Adrenal gland (tissue), 12 donors: ENCODE data around the gene IFIT1B. TPM values are rescaled to one million over a fixed set of nuclear protein-coding genes. Genes with fewer than 3 reads are reported as not detected.
A peak's percentile ranks its signal among the peaks of the same experiment; 100 is the strongest.

Experiments used
- DNase-seq, 7 donors: peaks; one replicate each; pipeline ENCODE4 v3.0.0-alpha.2; 2019 to 2020
- H3K27ac ChIP-seq, 5 donors: fragments of 200-600 bp; sonication (generic) in 4 of 5; 1 replicate in 3 of 5; 2 replicates in 2 of 5; pipeline versions ENCODE4 v1.5.1 to v1.8.0; 2016 to 2020; ENCODE audit warnings: mild to moderate bottlenecking in 1 of 5
- H3K27me3 ChIP-seq: fragments of 200-600 bp; 2 replicates; pipeline ENCODE4 v1.8.0; 2021
- H3K36me3 ChIP-seq, 2 donors: fragments of 200-600 bp; replicated peaks in 1 of 2; 1 replicate in 1 of 2; 2 replicates in 1 of 2; pipeline versions ENCODE4 v1.5.1 to v1.8.0; 2018 to 2022
- H3K4me1 ChIP-seq, 2 donors: fragments of 200-600 bp; replicated peaks in 1 of 2; 1 replicate in 1 of 2; 2 replicates in 1 of 2; pipeline versions ENCODE4 v1.5.1 to v1.8.0; 2018 to 2021
- H3K4me3 ChIP-seq, 4 donors: fragments of 200-600 bp; sonication (generic) in 3 of 4; one replicate each; pipeline ENCODE4 v1.5.1; 2016 to 2018
- H3K9me3 ChIP-seq, 3 donors: fragments of 200-600 bp; sonication (generic) in 1 of 3; replicated peaks in 1 of 3; 1 replicate in 2 of 3; 2 replicates in 1 of 3; pipeline versions ENCODE4 v1.5.1 to v1.8.0; 2016 to 2021
- POLR2A ChIP-seq, 2 donors: fragments of 450-650 bp; IDR thresholded peaks; one replicate each; pipeline ENCODE4 v1.6.1; 2017; ENCODE audit warnings: antibody characterized with exemption in 2 of 2, mild to moderate bottlenecking in 2 of 2, moderate library complexity in 1 of 2
- WGBS, 4 donors: extraction: QIAGEN DNeasy Blood & Tissue Kit in 2 of 4; methylation state at CpG; one replicate each; pipeline versions ENCODE4 v1.1.5 to v1.1.7; 2013 to 2017; 5-methylcytosine and 5-hydroxymethylcytosine counted together
- intact Hi-C, 2 donors: fragments of 100-400 bp; cut with DNase I; formaldehyde crosslinking; loops; one replicate each; pipeline versions ENCODE4 v1.14.1 to v1.15.0; 2022 to 2023
- polyA plus RNA-seq, 3 donors: library from polyadenylated mRNA; stranded (reverse); fragments of 200-250 nt in 2 of 3; fragments of 350-450 nt in 1 of 3; fragmentation: Illumina TruSeq in 1 of 3; extraction: RNeasy Lipid Tissue Mini Kit (QIAGEN cat#74804) in 1 of 3; gene quantifications; one replicate each; pipeline ENCODE4 v1.2.3, GENCODE V29; 2013 to 2014
- total RNA-seq, 9 donors: library from RNA; depleted of rRNA in 4 of 9; stranded (reverse); fragments of >200 nt in 4 of 9; fragments of 120-200 nt in 1 of 9; fragmentation: NEBNext Ultra II Directional in 1 of 9; extraction: Animal tissue kit (Norgen Biotek cat#: 25700) in 1 of 9; gene quantifications; one replicate each; pipeline versions ENCODE4 v1.1.0 to v1.2.4, GENCODE V29; 2013 to 2023
- TF ChIP-seq, protein P1 (sequence below), 6 experiments: fragments of 450-650 bp in 4 of 6; fragments of 200-600 bp in 2 of 6; sonication (generic) in 1 of 6; IDR thresholded peaks; 1 replicate in 5 of 6; 2 replicates in 1 of 6; pipeline versions ENCODE4 v1.5.1 to v1.8.0; 2016 to 2021; ENCODE audit warnings: antibody characterized with exemption in 6 of 6, mild to moderate bottlenecking in 2 of 6, moderate library complexity in 1 of 6
- donor health status: healthy with polysubstance abuse.
- donor health status: Bipolar disorder and iron deficiency.
- donor health status: DM: yes; HTN: yes; CAD: no.
- donor health status: DM: no; HTN: no; CAD: no.
- donor health status: DM: no; HTN: no; CAD: no.
- donor health status: DM: yes; HTN: yes; CAD: no.

IFIT1B gene
- total and polyA plus RNA-seq, 12 donors: 0.07 to 1.7 (median 0.23) TPM; not detected in 8

DNA sequence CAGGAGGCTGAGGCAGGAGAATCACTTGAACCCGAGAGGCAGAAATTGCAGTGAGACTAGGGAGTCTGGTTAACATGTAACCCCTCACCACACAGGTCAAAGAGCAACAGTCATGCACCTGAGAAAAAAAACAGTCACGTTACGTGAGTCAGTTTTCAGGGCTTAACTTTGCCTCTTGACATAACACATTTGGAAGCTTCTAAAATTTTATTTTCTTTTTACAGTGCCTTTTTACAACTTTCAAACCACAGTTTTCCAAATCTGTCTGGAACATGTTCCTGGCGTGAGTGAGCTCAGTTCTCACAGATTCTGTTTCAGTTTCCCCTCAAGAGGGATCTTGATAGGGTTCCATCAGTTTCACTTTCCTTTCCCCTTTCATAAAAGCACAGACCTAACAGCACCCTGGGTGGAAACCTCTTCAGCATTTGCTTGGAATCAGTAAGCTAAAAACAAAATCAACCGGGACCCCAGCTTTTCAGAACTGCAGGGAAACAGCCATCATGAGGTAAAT is 45.7 kb upstream of the IFIT1B start:
- Histone ChIP-seq H3K27me3 (no peaks in the 10 kb centered on the region), H3K4me1 (peaks cover 36 to 62% of the 10 kb centered on the region in 2 donors), H3K36me3 (no peaks in the 10 kb centered on the region), H3K4me3 (peak overlapping the region in 1 of 4 donors; percentile 44), H3K27ac (peak overlapping the region; percentile 6 to 77 (median 75)), H3K9me3 (no peaks in the 10 kb centered on the region)
- no peak for TF ChIP-seq POLR2A (IDR thresholded peaks at IDR 0.05)
- TF ChIP-seq, protein P1, sequence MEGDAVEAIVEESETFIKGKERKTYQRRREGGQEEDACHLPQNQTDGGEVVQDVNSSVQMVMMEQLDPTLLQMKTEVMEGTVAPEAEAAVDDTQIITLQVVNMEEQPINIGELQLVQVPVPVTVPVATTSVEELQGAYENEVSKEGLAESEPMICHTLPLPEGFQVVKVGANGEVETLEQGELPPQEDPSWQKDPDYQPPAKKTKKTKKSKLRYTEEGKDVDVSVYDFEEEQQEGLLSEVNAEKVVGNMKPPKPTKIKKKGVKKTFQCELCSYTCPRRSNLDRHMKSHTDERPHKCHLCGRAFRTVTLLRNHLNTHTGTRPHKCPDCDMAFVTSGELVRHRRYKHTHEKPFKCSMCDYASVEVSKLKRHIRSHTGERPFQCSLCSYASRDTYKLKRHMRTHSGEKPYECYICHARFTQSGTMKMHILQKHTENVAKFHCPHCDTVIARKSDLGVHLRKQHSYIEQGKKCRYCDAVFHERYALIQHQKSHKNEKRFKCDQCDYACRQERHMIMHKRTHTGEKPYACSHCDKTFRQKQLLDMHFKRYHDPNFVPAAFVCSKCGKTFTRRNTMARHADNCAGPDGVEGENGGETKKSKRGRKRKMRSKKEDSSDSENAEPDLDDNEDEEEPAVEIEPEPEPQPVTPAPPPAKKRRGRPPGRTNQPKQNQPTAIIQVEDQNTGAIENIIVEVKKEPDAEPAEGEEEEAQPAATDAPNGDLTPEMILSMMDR (IDR thresholded peaks at IDR 0.05): no peak
- 9 to 18% (median 12%) methylated on average over 4 to 5 of the region's 5 CpGs for WGBS, 4 donors
- intact Hi-C loops: no loop called here
- DNase-seq: peak in 1 of 7 donors; percentile 35

DNA sequence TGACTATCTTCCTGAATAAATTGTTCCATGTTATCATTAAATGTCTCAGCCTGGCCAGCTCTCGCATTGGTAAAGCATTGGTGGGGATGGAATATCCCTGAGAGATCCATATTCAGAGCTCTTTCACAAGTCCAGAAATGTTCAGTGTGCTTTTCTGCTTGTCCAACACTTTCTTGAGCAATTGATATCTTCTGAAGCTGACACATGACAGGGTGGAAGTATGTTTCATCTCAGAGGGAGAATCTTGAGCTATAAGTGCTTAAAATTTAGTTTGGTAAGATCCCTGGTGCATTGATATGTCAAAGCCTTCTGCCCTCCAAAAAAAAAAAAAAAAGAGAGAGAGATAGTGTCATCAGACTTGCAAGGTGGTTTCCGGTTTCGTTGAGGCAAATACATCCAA is 42.6 kb upstream of the IFIT1B start:
- no peaks in the 10 kb centered on the region for H3K9me3 ChIP-seq
- no peak overlapping the region for H3K27ac ChIP-seq
- H3K36me3 ChIP-seq: peaks cover 0 to 9% of the 10 kb centered on the region in 2 donors
- H3K4me3 ChIP-seq: no peak overlapping the region
- peaks cover 22 to 41% of the 10 kb centered on the region in 2 donors for H3K4me1 ChIP-seq
- TF ChIP-seq POLR2A (IDR thresholded peaks at IDR 0.05): no peak
- DNase-seq: no peak
- intact Hi-C loops: no loop called here
- WGBS, 4 donors: 93 to 95% (median 95%) methylated on average over 3 of the region's 3 CpGs
- no peaks in the 10 kb centered on the region for H3K27me3 ChIP-seq

- H3K36me3 ChIP-seq: peaks cover 0 to 9% of the 10 kb centered on the region in 2 donors
- DNase-seq: no peak
- intact Hi-C loops: no loop called here
- WGBS, 4 donors: 70 to 87% (median 80%) methylated on average over 3 of the region's 3 CpGs
- H3K4me1 ChIP-seq: peaks cover 13 to 33% of the 10 kb centered on the region in 2 donors
- no peak overlapping the region for H3K4me3 ChIP-seq
- no peaks in the 10 kb centered on the region for H3K9me3 ChIP-seq
- H3K27ac ChIP-seq: peak overlapping the region in 1 of 5 donors; percentile 22
- no peaks in the 10 kb centered on the region for H3K27me3 ChIP-seq
- TF ChIP-seq, protein P1 (IDR thresholded peaks at IDR 0.05): no peak
- no peak for TF ChIP-seq POLR2A (IDR thresholded peaks at IDR 0.05)
These were observed 41.6 kb upstream of the IFIT1B start for GRCh38 chr10:89336241-89336640.

DNA sequence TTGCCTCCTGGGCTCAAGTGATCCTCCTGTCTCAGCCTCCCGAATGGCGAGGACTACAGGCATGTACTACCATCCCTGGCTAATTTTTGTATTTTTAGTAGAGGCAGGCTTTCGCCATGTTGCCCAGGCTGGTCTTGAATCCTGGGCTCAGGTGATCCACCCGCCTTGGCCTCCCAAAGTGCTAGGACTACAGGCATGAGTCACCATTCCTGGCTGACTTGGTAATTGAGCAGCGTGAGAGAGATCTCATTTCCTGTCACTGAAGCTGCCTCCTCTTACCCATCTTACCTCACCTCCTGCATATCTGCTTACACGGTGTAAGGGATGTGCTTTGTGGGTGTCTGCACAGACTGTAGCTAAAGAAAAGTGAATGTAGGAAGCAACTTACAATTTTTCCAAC is 40.4 kb upstream of the IFIT1B start:
- WGBS, 4 donors: 80 to 95% (median 89%) methylated on average over 5 to 6 of the region's 6 CpGs
- H3K36me3 ChIP-seq: peaks cover 0 to 9% of the 10 kb centered on the region in 2 donors
- H3K27me3 ChIP-seq: no peaks in the 10 kb centered on the region
- TF ChIP-seq POLR2A (IDR thresholded peaks at IDR 0.05): no peak
- TF ChIP-seq, protein P1 (IDR thresholded peaks at IDR 0.05): no peak
- H3K9me3 ChIP-seq: no peaks in the 10 kb centered on the region
- H3K4me1 ChIP-seq: peaks cover 7 to 31% of the 10 kb centered on the region in 2 donors
- H3K4me3 ChIP-seq: no peak overlapping the region
- H3K27ac ChIP-seq: no peak overlapping the region
- DNase-seq: no peak
- intact Hi-C loops: no loop called here

DNA sequence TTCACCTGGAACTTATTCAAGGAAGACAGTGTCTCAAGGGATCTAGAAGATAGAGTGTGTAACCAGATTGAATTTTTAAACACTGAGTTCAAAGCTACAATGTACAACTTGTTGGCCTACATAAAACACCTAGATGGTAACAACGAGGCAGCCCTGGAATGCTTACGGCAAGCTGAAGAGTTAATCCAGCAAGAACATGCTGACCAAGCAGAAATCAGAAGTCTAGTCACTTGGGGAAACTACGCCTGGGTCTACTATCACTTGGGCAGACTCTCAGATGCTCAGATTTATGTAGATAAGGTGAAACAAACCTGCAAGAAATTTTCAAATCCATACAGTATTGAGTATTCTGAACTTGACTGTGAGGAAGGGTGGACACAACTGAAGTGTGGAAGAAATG is 39.1 kb upstream of the IFIT1B start:
- H3K27ac ChIP-seq: no peak overlapping the region
- no peaks in the 10 kb centered on the region for H3K9me3 ChIP-seq
- no peak overlapping the region for H3K4me3 ChIP-seq
- peaks cover 0 to 19% of the 10 kb centered on the region in 2 donors for H3K4me1 ChIP-seq
- TF ChIP-seq POLR2A (IDR thresholded peaks at IDR 0.05): no peak
- intact Hi-C loops: no loop called here
- 92 to 98% (median 96%) methylated on average over 3 of the region's 3 CpGs for WGBS, 4 donors
- H3K27me3 ChIP-seq: no peaks in the 10 kb centered on the region
- H3K36me3 ChIP-seq: peaks cover 0 to 9% of the 10 kb centered on the region in 2 donors
- DNase-seq: no peak
